Neural progenitor cell (in vitro differentiated cells): Measurements from ENCODE around the gene MRNIP. TPM values are rescaled to one million over a fixed set of nuclear protein-coding genes. Genes with fewer than 3 reads are reported as not detected.
"Not testable (repeated sequence)": the region's sequence is repeated elsewhere in the genome, so short reads cannot be mapped to it uniquely, and the experiment has no call there.

ENCODE experiments used
- DNase-seq: peaks from one replicate; pipeline ENCODE4 v3.0.0-alpha.2; 2016; ENCODE audit warnings: low spot score
- H2AFZ ChIP-seq: fragments of 200-600 bp; sonication (generic); replicated peaks from 2 replicates; pipeline ENCODE4 v1.6.1; 2016; ENCODE audit warnings: antibody characterized with exemption
- H3F3A ChIP-seq: fragments of 200-600 bp; sonication (generic); 2 replicates; pipeline ENCODE4 v1.6.1; 2016; ENCODE audit warnings: antibody characterized with exemption, low read depth
- H3K27ac ChIP-seq: fragments of 200-600 bp; sonication (generic); 2 replicates; pipeline ENCODE4 v1.5.1; 2016; ENCODE audit warnings: mild to moderate bottlenecking
- H3K27me3 ChIP-seq: fragments of 200-600 bp; sonication (generic); 2 replicates; pipeline ENCODE4 v1.6.1; 2016; ENCODE audit warnings: mild to moderate bottlenecking, moderate library complexity
- H3K36me3 ChIP-seq: fragments of 200-600 bp; sonication (generic); 2 replicates; pipeline ENCODE4 v1.5.1; 2016
- H3K4me1 ChIP-seq: fragments of 200-600 bp; sonication (generic); 2 replicates; pipeline ENCODE4 v1.6.1; 2016; ENCODE audit warnings: mixed run types
- H3K4me2 ChIP-seq: fragments of 200-600 bp; sonication (generic); 2 replicates; pipeline ENCODE4 v1.6.1; 2016
- H3K4me3 ChIP-seq: fragments of 200-600 bp; sonication (generic); 2 replicates; pipeline ENCODE4 v1.5.1; 2016
- H3K79me2 ChIP-seq: fragments of 200-600 bp; sonication (generic); 2 replicates; pipeline ENCODE4 v1.6.1; 2016; ENCODE audit warnings: low read depth
- H3K9ac ChIP-seq: fragments of 200-600 bp; sonication (generic); 2 replicates; pipeline ENCODE4 v1.6.1; 2016
- H3K9me3 ChIP-seq: fragments of 200-600 bp; sonication (generic); 2 replicates; pipeline ENCODE4 v1.5.1; 2016; ENCODE audit warnings: low read depth
- H4K20me1 ChIP-seq: fragments of 200-600 bp; sonication (generic); 2 replicates; pipeline ENCODE4 v1.6.1; 2016; ENCODE audit warnings: low read depth
- H3K27ac Mint-ChIP-seq: 3 replicates; pipeline ENCODE4 v1.8.0; 2021; ENCODE audit warnings: mixed read lengths
- H3K27me3 Mint-ChIP-seq: 2 replicates; pipeline ENCODE4 v1.8.0; 2022; ENCODE audit warnings: low read depth, mild to moderate bottlenecking, inconsistent platforms, moderate library complexity, mixed read lengths; ENCODE audit not compliant: insufficient read depth
- H3K36me3 Mint-ChIP-seq: 3 replicates; pipeline ENCODE4 v1.8.0; 2021; ENCODE audit warnings: mixed read lengths
- H3K4me1 Mint-ChIP-seq: 3 replicates; pipeline ENCODE4 v1.8.0; 2021; ENCODE audit warnings: mixed read lengths
- H3K4me3 Mint-ChIP-seq: 3 replicates; pipeline ENCODE4 v1.8.0; 2021; ENCODE audit warnings: mild to moderate bottlenecking, moderate library complexity, mixed read lengths
- H3K9me3 Mint-ChIP-seq: 3 replicates; pipeline ENCODE4 v1.8.0; 2020; ENCODE audit warnings: mixed read lengths
- EZH2 ChIP-seq: fragments of 200-600 bp; sonication (generic); IDR thresholded peaks from 2 replicates; pipeline ENCODE4 v1.6.1; 2017; ENCODE audit warnings: antibody characterized with exemption, mild to moderate bottlenecking, moderate library complexity
- EZH2phosphoT487 ChIP-seq: fragments of 200-600 bp; sonication (generic); IDR thresholded peaks from 2 replicates; pipeline ENCODE4 v1.6.1; 2017; ENCODE audit warnings: antibody characterized with exemption
- total RNA-seq: library from RNA; depleted of rRNA; stranded (reverse); fragments of >200 nt; gene quantifications from 2 replicates; pipeline ENCODE4 v1.2.3, GENCODE V29; 2015; ENCODE audit warnings: low replicate concordance
- TF ChIP-seq, protein P1 (sequence below): fragments of 200-600 bp; sonication (generic); IDR thresholded peaks from 2 replicates; pipeline ENCODE4 v1.5.1; 2017; ENCODE audit warnings: antibody characterized with exemption, mild to moderate bottlenecking

The MRNIP gene
- total RNA-seq, 1 donor from 2014 or later: 68.5 TPM

DNA sequence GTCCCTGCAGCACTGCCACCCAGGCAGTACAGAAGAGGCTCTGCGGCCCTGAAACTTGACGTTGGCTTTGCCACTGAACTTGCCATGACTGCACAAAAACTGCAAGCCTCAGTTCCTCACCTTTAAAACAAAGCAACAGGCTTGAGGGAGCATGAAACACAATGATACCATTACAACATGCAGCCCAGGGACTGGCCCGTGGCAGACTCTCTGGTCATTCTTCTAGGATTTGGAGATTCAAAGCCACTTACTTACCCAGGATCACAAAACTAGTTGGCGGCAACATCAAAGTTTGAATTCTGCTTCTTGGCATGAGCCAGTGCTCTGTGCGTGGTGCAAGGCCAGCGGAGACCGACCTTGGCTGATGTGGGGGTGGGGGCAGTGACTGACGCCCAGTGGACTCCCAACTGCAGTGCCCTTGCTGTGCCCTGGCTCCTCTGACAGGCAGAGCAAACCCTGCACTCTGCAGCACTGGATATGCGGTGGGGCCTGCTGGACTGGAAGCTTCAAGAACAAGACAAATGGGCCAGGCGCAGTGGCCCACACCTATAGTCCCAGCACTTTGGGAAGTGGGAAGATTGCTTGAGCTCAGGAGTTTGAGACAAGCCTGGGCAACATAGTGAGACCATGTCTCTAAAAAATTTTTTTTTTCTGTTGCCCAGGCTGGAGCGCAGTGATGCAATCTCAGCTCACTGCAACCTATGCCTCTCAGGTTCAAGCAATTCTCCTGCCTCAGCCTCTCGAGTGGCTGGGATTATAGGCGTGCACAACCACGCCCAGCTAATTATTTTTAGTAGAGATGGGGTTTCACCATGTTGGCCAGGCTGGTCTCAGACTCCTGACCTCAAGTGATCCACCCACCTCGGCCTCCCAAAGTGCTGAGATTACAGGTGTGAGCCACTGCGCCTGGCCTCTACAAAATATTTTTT, 19.0 kb downstream of the MRNIP start:
- TF ChIP-seq EZH2phosphoT487 (no peak), EZH2 (no peak)
- TF ChIP-seq, protein P1, sequence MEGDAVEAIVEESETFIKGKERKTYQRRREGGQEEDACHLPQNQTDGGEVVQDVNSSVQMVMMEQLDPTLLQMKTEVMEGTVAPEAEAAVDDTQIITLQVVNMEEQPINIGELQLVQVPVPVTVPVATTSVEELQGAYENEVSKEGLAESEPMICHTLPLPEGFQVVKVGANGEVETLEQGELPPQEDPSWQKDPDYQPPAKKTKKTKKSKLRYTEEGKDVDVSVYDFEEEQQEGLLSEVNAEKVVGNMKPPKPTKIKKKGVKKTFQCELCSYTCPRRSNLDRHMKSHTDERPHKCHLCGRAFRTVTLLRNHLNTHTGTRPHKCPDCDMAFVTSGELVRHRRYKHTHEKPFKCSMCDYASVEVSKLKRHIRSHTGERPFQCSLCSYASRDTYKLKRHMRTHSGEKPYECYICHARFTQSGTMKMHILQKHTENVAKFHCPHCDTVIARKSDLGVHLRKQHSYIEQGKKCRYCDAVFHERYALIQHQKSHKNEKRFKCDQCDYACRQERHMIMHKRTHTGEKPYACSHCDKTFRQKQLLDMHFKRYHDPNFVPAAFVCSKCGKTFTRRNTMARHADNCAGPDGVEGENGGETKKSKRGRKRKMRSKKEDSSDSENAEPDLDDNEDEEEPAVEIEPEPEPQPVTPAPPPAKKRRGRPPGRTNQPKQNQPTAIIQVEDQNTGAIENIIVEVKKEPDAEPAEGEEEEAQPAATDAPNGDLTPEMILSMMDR: no peak
- Histone ChIP-seq H3K4me1 (no peaks in the 10 kb centered on the region), H3K27me3 (no peaks in the 10 kb centered on the region), H3K79me2 (no peaks in the 10 kb centered on the region), H3K27ac (no peak overlapping the region), H2AFZ (no peak overlapping the region), H4K20me1 (no peaks in the 10 kb centered on the region), H3K4me2 (no peak overlapping the region), H3K4me3 (no peak overlapping the region), H3K36me3 (peaks cover 15% of the 10 kb centered on the region), H3K9me3 (peaks cover 2% of the 10 kb centered on the region), H3F3A (no peaks in the 10 kb centered on the region), H3K9ac (no peak overlapping the region)
- H3K9me3 Mint-ChIP-seq: peaks cover 4% of the 10 kb centered on the region
- H3K4me1 Mint-ChIP-seq: no peaks in the 10 kb centered on the region
- H3K27me3 Mint-ChIP-seq: peaks cover 6% of the 10 kb centered on the region
- no peak overlapping the region for H3K4me3 Mint-ChIP-seq
- H3K27ac Mint-ChIP-seq: no peak overlapping the region
- H3K36me3 Mint-ChIP-seq: peaks cover 51% of the 10 kb centered on the region
- no peak for DNase-seq

DNA sequence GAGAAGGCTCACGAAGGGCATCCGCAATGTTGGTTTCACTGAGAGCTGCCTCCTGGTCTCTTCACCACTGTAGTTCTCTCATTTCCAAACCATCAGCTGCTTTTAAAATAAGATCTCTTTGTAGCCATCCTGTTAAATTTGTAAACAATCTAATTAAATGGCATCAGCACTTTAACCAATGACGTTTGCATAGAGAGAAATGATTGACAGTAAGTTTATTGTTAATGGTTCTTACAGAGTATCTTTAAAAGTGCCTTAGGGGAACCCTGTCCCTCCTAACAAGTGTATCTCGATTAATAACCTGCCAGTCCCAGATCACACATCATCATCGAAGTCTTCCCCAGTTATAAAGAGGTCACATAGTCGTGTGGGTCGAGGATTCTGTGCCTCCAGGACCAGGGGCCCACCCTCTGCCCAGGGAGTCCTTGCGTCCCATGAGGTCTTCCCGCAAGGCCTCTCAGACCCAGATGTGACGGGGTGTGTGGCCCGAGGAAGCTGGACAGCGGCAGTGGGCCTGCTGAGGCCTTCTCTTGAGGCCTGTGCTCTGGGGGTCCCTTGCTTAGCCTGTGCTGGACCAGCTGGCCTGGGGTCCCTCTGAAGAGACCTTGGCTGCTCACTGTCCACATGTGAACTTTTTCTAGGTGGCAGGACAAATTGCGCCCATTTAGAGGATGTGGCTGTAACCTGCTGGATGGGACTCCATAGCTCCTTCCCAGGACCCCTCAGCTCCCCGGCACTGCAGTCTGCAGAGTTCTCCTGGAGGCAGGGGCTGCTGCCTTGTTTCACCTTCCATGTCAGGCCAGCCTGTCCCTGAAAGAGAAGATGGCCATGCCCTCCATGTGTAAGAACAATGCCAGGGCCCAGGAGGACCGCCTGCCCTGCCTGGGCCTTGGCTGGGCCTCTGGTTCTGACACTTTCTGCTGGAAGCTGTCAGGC, 21.3 kb downstream of the MRNIP start:
- peaks cover 11% of the 10 kb centered on the region for H3K36me3 ChIP-seq
- H3F3A ChIP-seq: no peaks in the 10 kb centered on the region
- H3K36me3 Mint-ChIP-seq: peaks cover 51% of the 10 kb centered on the region
- H3K79me2 ChIP-seq: no peaks in the 10 kb centered on the region
- H3K4me1 ChIP-seq: no peaks in the 10 kb centered on the region
- H4K20me1 ChIP-seq: no peaks in the 10 kb centered on the region
- H3K9me3 ChIP-seq: no peaks in the 10 kb centered on the region
- H3K4me3 Mint-ChIP-seq: no peak overlapping the region
- H3K4me1 Mint-ChIP-seq: no peaks in the 10 kb centered on the region
- peaks cover 6% of the 10 kb centered on the region for H3K9me3 Mint-ChIP-seq
- H3K4me3 ChIP-seq: no peak overlapping the region
- H3K27me3 ChIP-seq: no peaks in the 10 kb centered on the region
- peaks cover 7% of the 10 kb centered on the region for H3K27me3 Mint-ChIP-seq
- H3K4me2 ChIP-seq: no peak overlapping the region
- no peak overlapping the region for H2AFZ ChIP-seq
- no peak for DNase-seq
- TF ChIP-seq EZH2phosphoT487: no peak
- no peak for TF ChIP-seq EZH2
- TF ChIP-seq, protein P1: no peak
- no peak overlapping the region for H3K9ac ChIP-seq
- H3K27ac ChIP-seq: no peak overlapping the region
- no peak overlapping the region for H3K27ac Mint-ChIP-seq

DNA sequence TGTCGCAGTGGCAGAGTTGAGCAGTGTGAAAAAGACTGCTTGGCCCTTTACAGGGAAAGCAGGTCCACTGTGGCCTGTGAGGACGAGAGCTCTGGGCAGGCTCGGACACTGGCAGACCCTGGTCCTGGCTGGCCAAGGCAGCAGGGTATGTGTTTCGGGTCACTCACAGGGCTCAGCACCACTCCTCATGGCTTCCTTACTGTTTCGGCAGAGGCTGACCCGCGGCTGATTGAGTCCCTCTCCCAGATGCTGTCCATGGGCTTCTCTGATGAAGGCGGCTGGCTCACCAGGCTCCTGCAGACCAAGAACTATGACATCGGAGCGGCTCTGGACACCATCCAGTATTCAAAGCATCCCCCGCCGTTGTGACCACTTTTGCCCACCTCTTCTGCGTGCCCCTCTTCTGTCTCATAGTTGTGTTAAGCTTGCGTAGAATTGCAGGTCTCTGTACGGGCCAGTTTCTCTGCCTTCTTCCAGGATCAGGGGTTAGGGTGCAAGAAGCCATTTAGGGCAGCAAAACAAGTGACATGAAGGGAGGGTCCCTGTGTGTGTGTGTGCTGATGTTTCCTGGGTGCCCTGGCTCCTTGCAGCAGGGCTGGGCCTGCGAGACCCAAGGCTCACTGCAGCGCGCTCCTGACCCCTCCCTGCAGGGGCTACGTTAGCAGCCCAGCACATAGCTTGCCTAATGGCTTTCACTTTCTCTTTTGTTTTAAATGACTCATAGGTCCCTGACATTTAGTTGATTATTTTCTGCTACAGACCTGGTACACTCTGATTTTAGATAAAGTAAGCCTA, 22.2 kb downstream of the MRNIP start:
- Mint-ChIP-seq H3K27me3 (peaks cover 7% of the 10 kb centered on the region), H3K27ac (no peak overlapping the region), H3K36me3 (peaks cover 49% of the 10 kb centered on the region), H3K9me3 (peaks cover 6% of the 10 kb centered on the region), H3K4me3 (peak overlapping the region; percentile 11), H3K4me1 (no peaks in the 10 kb centered on the region)
- no peaks in the 10 kb centered on the region for H3K4me1 ChIP-seq
- H3K9me3 ChIP-seq: no peaks in the 10 kb centered on the region
- TF ChIP-seq EZH2 (no peak), EZH2phosphoT487 (no peak)
- TF ChIP-seq, protein P1: no peak
- no peaks in the 10 kb centered on the region for H3F3A ChIP-seq
- peaks cover 11% of the 10 kb centered on the region for H3K36me3 ChIP-seq
- H3K27ac ChIP-seq: no peak overlapping the region
- DNase-seq: no peak
- no peaks in the 10 kb centered on the region for H3K27me3 ChIP-seq
- H3K4me3 ChIP-seq: no peak overlapping the region
- no peaks in the 10 kb centered on the region for H4K20me1 ChIP-seq
- no peak overlapping the region for H3K4me2 ChIP-seq
- no peak overlapping the region for H3K9ac ChIP-seq
- H2AFZ ChIP-seq: no peak overlapping the region
- H3K79me2 ChIP-seq: no peaks in the 10 kb centered on the region

DNA sequence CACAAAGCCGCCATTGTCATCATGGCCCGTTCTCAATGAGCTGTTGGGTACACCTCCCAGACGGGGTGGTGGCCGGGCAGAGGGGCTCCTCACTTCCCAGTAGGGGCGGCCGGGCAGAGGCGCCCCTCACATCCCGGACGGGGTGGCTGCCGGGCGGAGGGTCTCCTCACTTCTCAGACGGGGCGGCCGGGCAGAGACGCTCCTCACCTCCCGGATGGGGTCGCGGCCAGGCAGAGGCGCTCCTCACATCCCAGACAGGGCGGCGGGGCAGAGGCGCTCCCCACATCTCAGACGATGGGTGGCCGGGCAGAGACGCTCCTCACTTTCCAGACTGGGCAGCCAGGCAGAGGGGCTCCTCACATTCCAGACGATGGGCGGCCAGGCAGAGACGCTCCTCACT, 23.7 kb downstream of the MRNIP start:
- H3K9ac ChIP-seq, H2AFZ ChIP-seq, H4K20me1 ChIP-seq, H3K27me3 ChIP-seq, H3K27ac Mint-ChIP-seq, H3K4me1 Mint-ChIP-seq, H3K4me3 Mint-ChIP-seq, H3K9me3 ChIP-seq, DNase-seq, H3K4me3 ChIP-seq, H3F3A ChIP-seq, H3K27ac ChIP-seq, H3K79me2 ChIP-seq, H3K4me1 ChIP-seq, H3K4me2 ChIP-seq: not testable (repeated sequence)
- Mint-ChIP-seq H3K9me3 (peaks cover 14% of the 10 kb centered on the region), H3K27me3 (peaks cover 12% of the 10 kb centered on the region), H3K36me3 (peaks cover 53% of the 10 kb centered on the region)
- peaks cover 11% of the 10 kb centered on the region for H3K36me3 ChIP-seq
